Colon (tissue), 2 donors: ENCODE data around the gene FOCAD.

ENCODE experiments used
- FAIRE-seq: peaks from 2 replicates; lab custom pipeline; 2012; peaks lifted over from hg19 to GRCh38; lab: Jason Lieb, UNC
- donor health status: control.
- donor health status: control.

Gene FOCAD

GRCh38 chr9:20790721-20791120 lies 106.7 kb downstream of the FOCAD start:
- FAIRE-seq = no peak

GRCh38 chr9:20791682-20792081 lies 107.6 kb downstream of the FOCAD start:
- no peak for FAIRE-seq

GRCh38 chr9:20804489-20805250 lies 120.6 kb downstream of the FOCAD start:
- FAIRE-seq = no peak

GRCh38 chr9:20805766-20806165 lies 121.7 kb downstream of the FOCAD start:
- FAIRE-seq = no peak

GRCh38 chr9:20808002-20808401 lies 123.9 kb downstream of the FOCAD start:
- FAIRE-seq = no peak

- no peak for FAIRE-seq
Measured at GRCh38 chr9:20811872-20812271, 127.8 kb downstream of the FOCAD start.

- FAIRE-seq = no peak
Measured at GRCh38 chr9:20815923-20816703, 132.1 kb downstream of the FOCAD start.

GRCh38 chr9:20823051-20823450 lies 139.0 kb downstream of the FOCAD start:
- FAIRE-seq = no peak

- FAIRE-seq = no peak
Measured at GRCh38 chr9:20831028-20831427, 147.0 kb downstream of the FOCAD start.

- no peak for FAIRE-seq
Measured at GRCh38 chr9:20832775-20833174, 148.7 kb downstream of the FOCAD start.

- no peak for FAIRE-seq
Measured at GRCh38 chr9:20835377-20836286, 151.6 kb downstream of the FOCAD start.

- no peak for FAIRE-seq
Measured at GRCh38 chr9:20837166-20837565, 153.1 kb downstream of the FOCAD start.

GRCh38 chr9:20838218-20838617 lies 154.2 kb downstream of the FOCAD start:
- FAIRE-seq = no peak

GRCh38 chr9:20844916-20845315 lies 160.9 kb downstream of the FOCAD start:
- no peak for FAIRE-seq

GRCh38 chr9:20848490-20848889 lies 164.4 kb downstream of the FOCAD start:
- FAIRE-seq = no peak

- no peak for FAIRE-seq
Measured at GRCh38 chr9:20853866-20854265, 169.8 kb downstream of the FOCAD start.

GRCh38 chr9:20854444-20854843 lies 170.4 kb downstream of the FOCAD start:
- FAIRE-seq = no peak

GRCh38 chr9:20863945-20864344 lies 179.9 kb downstream of the FOCAD start:
- FAIRE-seq = no peak

- FAIRE-seq = no peak
Measured at GRCh38 chr9:20865347-20865746, 181.3 kb downstream of the FOCAD start.

- FAIRE-seq = no peak
Measured at GRCh38 chr9:20870115-20870514, 186.1 kb downstream of the FOCAD start.

GRCh38 chr9:20872340-20872977 lies 188.4 kb downstream of the FOCAD start:
- no peak for FAIRE-seq
